ENCODE data around the gene C6orf132.

Gene C6orf132

DNA sequence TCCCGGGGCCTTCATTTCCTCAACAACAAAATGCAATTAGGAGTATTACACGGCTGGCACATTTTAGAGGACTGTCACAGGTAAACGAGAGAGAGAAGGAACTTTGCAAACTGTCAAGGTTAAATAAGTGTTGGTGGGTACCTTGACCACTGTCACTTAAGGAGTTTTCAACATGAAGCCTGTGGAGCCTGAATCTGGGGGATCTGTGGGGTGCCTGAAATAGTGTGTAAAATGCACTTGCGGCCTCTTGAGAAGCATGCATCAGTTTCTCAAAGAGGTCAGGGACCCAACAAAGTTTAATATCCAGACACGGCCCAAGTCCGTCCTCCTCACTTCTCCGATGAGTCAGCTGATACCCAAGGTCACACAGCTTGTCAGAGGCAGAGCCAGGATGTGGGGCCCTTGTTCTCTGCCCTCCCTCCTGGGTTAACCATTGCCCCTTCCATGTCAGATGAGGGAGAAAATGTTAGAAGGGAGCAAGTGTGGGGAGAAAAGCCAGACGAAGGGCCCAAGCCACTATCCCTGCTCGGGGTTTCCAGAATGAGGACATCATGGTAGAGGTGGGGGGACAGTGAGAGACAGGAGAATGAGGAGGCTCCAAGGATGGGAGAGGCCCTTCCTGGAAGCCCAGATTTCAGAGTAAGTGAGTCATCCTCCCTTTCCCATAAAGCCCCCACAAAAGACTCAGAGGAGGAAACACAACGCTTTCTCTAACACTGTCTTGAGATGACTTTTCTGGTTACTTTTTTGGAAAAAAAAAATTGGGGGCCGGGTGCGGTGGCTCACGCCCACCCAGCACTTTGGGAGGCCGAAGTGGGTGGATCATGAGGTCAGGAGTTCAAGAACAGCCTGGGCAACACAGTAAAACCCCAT is 42.2 kb downstream of the C6orf132 start:
- Histone ChIP-seq H3K9ac (ENCODE audit: low read depth, low read length, poor library complexity, severe bottlenecking) (no peak overlapping the region), H3K79me2 (ENCODE audit: insufficient read depth, low read length) (no peaks in the 10 kb centered on the region), H4K20me1 (ENCODE audit: insufficient read depth, low read length, poor library complexity, severe bottlenecking) (no peaks in the 10 kb centered on the region), H3K9me2 (replicated peaks; ENCODE audit: low read depth, low read length) (no peaks in the 10 kb centered on the region), H3K4me1 (ENCODE audit: insufficient read depth, low read length, poor library complexity, severe bottlenecking) (peaks cover 9% of the 10 kb centered on the region), H3K4me2 (ENCODE audit: low read depth, low read length, poor library complexity, severe bottlenecking) (no peak overlapping the region), H3K27me3 (ENCODE audit: insufficient read depth, low read length, poor library complexity, severe bottlenecking) (no peaks in the 10 kb centered on the region), H2AFZ (ENCODE audit: low read length) (no peak overlapping the region), H3K4me3 (ENCODE audit: low read length, poor library complexity, severe bottlenecking) (no peak overlapping the region), H3K36me3 (ENCODE audit: insufficient read depth, low read length) (no peaks in the 10 kb centered on the region), H3F3A (ENCODE audit: low read depth) (no peaks in the 10 kb centered on the region), H3K9me3 (ENCODE audit: insufficient read depth, low read depth, low read length) (no peaks in the 10 kb centered on the region)
- TF ChIP-seq EZH2phosphoT487 (IDR thresholded peaks at IDR 0.05; ENCODE audit: borderline replicate concordance) = no peak
- TF ChIP-seq, protein P1, sequence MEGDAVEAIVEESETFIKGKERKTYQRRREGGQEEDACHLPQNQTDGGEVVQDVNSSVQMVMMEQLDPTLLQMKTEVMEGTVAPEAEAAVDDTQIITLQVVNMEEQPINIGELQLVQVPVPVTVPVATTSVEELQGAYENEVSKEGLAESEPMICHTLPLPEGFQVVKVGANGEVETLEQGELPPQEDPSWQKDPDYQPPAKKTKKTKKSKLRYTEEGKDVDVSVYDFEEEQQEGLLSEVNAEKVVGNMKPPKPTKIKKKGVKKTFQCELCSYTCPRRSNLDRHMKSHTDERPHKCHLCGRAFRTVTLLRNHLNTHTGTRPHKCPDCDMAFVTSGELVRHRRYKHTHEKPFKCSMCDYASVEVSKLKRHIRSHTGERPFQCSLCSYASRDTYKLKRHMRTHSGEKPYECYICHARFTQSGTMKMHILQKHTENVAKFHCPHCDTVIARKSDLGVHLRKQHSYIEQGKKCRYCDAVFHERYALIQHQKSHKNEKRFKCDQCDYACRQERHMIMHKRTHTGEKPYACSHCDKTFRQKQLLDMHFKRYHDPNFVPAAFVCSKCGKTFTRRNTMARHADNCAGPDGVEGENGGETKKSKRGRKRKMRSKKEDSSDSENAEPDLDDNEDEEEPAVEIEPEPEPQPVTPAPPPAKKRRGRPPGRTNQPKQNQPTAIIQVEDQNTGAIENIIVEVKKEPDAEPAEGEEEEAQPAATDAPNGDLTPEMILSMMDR (conservative IDR thresholded peaks at IDR 0.05; ENCODE audit: low read length) = no peak

DNA sequence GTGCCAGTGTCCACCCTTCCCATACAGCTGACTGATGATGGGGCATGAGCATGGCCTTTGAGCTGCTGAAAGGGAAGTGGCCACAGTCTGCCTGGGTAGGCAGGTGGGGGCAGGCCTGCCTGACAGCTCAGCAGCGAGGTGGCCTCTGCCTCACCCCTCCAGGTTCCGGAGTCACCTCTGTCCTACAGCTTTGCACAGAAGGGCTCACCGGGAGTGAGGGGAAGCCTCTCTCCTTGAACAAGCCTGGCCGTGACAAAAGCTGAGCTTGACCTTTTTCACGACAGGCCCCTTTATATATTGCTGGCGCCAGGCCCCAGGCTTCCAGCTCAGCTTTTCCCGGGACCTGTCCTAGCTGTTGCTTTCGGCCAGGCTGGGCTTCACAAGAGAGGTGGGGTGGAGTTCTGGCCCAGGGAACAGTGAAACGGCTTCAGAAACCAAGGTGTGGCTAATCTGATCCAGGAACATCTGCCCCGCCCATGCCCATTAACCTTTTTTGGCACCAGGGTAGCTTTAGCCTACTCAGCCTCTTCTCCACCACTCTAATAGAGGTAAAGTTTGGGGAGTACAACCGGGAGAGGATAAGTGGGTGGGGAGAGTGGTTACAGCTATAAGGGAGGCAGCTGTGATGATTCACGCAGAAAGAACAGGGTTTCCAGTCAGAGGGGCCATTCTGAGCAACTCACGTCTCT is 42.9 kb downstream of the C6orf132 start:
- no peak overlapping the region for H3K4me2 ChIP-seq (ENCODE audit: low read depth, low read length, poor library complexity, severe bottlenecking)
- H3K4me3 ChIP-seq (ENCODE audit: low read length, poor library complexity, severe bottlenecking) = no peak overlapping the region
- no peaks in the 10 kb centered on the region for H3K79me2 ChIP-seq (ENCODE audit: insufficient read depth, low read length)
- H3F3A ChIP-seq (ENCODE audit: low read depth) = no peaks in the 10 kb centered on the region
- no peak for TF ChIP-seq EZH2phosphoT487 (IDR thresholded peaks at IDR 0.05; ENCODE audit: borderline replicate concordance)
- TF ChIP-seq, protein P1 (conservative IDR thresholded peaks at IDR 0.05; ENCODE audit: low read length) = no peak
- no peaks in the 10 kb centered on the region for H4K20me1 ChIP-seq (ENCODE audit: insufficient read depth, low read length, poor library complexity, severe bottlenecking)
- no peaks in the 10 kb centered on the region for H3K27me3 ChIP-seq (ENCODE audit: insufficient read depth, low read length, poor library complexity, severe bottlenecking)
- H3K9me2 ChIP-seq (replicated peaks; ENCODE audit: low read depth, low read length) = no peaks in the 10 kb centered on the region
- H3K36me3 ChIP-seq (ENCODE audit: insufficient read depth, low read length) = no peaks in the 10 kb centered on the region
- no peak overlapping the region for H2AFZ ChIP-seq (ENCODE audit: low read length)
- H3K4me1 ChIP-seq (ENCODE audit: insufficient read depth, low read length, poor library complexity, severe bottlenecking) = peaks cover 6% of the 10 kb centered on the region
- H3K9ac ChIP-seq (ENCODE audit: low read depth, low read length, poor library complexity, severe bottlenecking) = no peak overlapping the region
- H3K9me3 ChIP-seq (ENCODE audit: insufficient read depth, low read depth, low read length) = no peaks in the 10 kb centered on the region

DNA sequence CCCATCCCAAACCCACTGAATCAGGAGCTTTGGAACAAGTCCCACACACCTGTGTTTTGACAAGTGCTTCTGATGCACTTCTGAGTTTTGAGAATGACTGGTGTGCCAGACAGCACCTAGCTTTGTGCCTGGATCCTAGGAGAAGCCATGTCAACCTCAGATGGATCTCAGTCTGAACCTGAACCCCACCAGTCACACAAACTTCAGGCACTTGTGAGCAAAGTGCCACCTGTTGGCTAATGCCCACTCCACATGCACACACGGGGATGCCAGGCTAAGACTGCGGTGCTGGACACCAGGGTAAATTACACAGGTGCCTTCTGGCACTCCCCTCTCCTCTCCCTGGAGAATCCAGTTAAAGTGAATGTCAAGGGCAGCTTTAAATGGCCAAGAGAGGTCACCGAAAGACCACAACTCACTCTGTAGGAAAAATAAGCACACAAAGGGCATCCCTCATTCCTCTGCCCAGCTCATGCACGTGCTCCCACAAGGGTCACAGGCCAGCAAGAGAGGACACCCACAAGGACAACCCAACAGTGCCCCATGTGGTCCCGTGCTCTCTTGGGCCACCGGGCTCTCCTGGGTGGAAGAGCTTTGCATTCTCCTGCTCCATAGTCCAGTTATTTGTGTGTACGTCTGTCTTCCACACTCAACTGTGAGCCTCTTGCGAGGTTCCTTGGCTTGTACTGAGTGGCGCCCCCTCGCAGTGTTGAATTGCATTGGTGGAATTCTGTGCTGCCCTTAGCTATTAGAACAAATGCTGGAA is 46.5 kb downstream of the C6orf132 start:
- Histone ChIP-seq H3K9ac (ENCODE audit: low read depth, low read length, poor library complexity, severe bottlenecking) (no peak overlapping the region), H4K20me1 (ENCODE audit: insufficient read depth, low read length, poor library complexity, severe bottlenecking) (no peaks in the 10 kb centered on the region), H3K27me3 (ENCODE audit: insufficient read depth, low read length, poor library complexity, severe bottlenecking) (no peaks in the 10 kb centered on the region), H3K9me3 (ENCODE audit: insufficient read depth, low read depth, low read length) (no peaks in the 10 kb centered on the region), H3K9me2 (replicated peaks; ENCODE audit: low read depth, low read length) (no peaks in the 10 kb centered on the region), H2AFZ (ENCODE audit: low read length) (no peak overlapping the region), H3K79me2 (ENCODE audit: insufficient read depth, low read length) (no peaks in the 10 kb centered on the region), H3K4me2 (ENCODE audit: low read depth, low read length, poor library complexity, severe bottlenecking) (no peak overlapping the region), H3K36me3 (ENCODE audit: insufficient read depth, low read length) (no peaks in the 10 kb centered on the region), H3F3A (ENCODE audit: low read depth) (no peaks in the 10 kb centered on the region), H3K4me3 (ENCODE audit: low read length, poor library complexity, severe bottlenecking) (no peak overlapping the region), H3K4me1 (ENCODE audit: insufficient read depth, low read length, poor library complexity, severe bottlenecking) (no peaks in the 10 kb centered on the region)
- TF ChIP-seq, protein P1 (conservative IDR thresholded peaks at IDR 0.05; ENCODE audit: low read length) = no peak; the same call in 1 of the 2 replicates
- no peak for TF ChIP-seq EZH2phosphoT487 (IDR thresholded peaks at IDR 0.05; ENCODE audit: borderline replicate concordance)

All from Loucy (cell line).